Measurements from ENCODE around the gene GTF3C1.
"Not testable (repeated sequence)": the region's sequence is repeated elsewhere in the genome, so short reads cannot be mapped to it uniquely, and the experiment has no call there.

DNA sequence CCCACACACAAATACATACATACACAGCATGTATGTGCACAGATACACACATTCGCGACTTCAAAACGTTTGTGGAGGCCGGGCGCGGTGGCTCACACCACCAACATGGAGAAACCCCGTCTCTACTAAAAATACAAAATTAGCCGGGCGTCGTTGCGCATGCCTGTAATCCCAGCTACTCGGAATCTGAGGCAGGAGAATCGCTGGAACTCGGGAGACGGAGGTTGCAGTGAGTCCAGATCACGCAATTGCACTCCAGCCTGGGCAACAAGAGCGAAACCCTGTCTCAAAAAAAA, 92.2 kb downstream of the GTF3C1 start:
- not testable (repeated sequence) for TF ChIP-seq EP300 (conservative IDR thresholded peaks at IDR 0.05; ENCODE audit: poor library complexity, severe bottlenecking); CTCF (IDR thresholded peaks at IDR 0.05; ENCODE audit: poor library complexity, severe bottlenecking); POLR2AphosphoS5 (IDR thresholded peaks at IDR 0.05); EZH2 (IDR thresholded peaks at IDR 0.05; ENCODE audit: borderline replicate concordance, insufficient read depth, low read length, poor library complexity, severe bottlenecking); RAD21 (conservative IDR thresholded peaks at IDR 0.05); MXI1 (conservative IDR thresholded peaks at IDR 0.05; ENCODE audit: poor library complexity, severe bottlenecking); TAF1 (IDR thresholded peaks at IDR 0.05; ENCODE audit: low read depth)
- TF ChIP-seq, protein P1, sequence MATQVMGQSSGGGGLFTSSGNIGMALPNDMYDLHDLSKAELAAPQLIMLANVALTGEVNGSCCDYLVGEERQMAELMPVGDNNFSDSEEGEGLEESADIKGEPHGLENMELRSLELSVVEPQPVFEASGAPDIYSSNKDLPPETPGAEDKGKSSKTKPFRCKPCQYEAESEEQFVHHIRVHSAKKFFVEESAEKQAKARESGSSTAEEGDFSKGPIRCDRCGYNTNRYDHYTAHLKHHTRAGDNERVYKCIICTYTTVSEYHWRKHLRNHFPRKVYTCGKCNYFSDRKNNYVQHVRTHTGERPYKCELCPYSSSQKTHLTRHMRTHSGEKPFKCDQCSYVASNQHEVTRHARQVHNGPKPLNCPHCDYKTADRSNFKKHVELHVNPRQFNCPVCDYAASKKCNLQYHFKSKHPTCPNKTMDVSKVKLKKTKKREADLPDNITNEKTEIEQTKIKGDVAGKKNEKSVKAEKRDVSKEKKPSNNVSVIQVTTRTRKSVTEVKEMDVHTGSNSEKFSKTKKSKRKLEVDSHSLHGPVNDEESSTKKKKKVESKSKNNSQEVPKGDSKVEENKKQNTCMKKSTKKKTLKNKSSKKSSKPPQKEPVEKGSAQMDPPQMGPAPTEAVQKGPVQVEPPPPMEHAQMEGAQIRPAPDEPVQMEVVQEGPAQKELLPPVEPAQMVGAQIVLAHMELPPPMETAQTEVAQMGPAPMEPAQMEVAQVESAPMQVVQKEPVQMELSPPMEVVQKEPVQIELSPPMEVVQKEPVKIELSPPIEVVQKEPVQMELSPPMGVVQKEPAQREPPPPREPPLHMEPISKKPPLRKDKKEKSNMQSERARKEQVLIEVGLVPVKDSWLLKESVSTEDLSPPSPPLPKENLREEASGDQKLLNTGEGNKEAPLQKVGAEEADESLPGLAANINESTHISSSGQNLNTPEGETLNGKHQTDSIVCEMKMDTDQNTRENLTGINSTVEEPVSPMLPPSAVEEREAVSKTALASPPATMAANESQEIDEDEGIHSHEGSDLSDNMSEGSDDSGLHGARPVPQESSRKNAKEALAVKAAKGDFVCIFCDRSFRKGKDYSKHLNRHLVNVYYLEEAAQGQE (IDR thresholded peaks at IDR 0.05; ENCODE audit: borderline replicate concordance), result not testable (repeated sequence)
